GM23338 (cell line): ENCODE data around the gene GZMH.
A peak's percentile ranks its signal among the peaks of the same experiment; 100 is the strongest.

ENCODE experiments used
- CREB1 ChIP-seq: fragments of 250-450 bp; sonication (Bioruptor Pico); IDR thresholded peaks from 2 replicates; pipeline ENCODE4 v1.5.0; 2020; ENCODE audit warnings: low read depth, mild to moderate bottlenecking, moderate library complexity
- EZH2 ChIP-seq: fragments of 200-600 bp; sonication (generic); IDR thresholded peaks from one replicate; pipeline ENCODE4 v1.8.0; 2017; ENCODE audit warnings: antibody characterized with exemption, mild to moderate bottlenecking, low read depth; ENCODE audit not compliant: unreplicated experiment
- TF ChIP-seq, protein P1 (sequence below), 2 experiments: fragments of 200-600 bp in 1 of 2; sonication (generic) in 1 of 2; conservative IDR thresholded peaks; 2 replicates each; pipeline versions ENCODE4 v1.5.1 to v1.6.1; 2016 to 2017; ENCODE audit warnings: antibody characterized with exemption in 2 of 2, low read depth in 2 of 2, mild to moderate bottlenecking in 2 of 2, moderate library complexity in 1 of 2
- TF ChIP-seq, protein P2 (sequence below): IDR thresholded peaks from one replicate; pipeline ENCODE4 v1.6.1; 2018; ENCODE audit warnings: antibody characterized with exemption; ENCODE audit not compliant: unreplicated experiment

DNA sequence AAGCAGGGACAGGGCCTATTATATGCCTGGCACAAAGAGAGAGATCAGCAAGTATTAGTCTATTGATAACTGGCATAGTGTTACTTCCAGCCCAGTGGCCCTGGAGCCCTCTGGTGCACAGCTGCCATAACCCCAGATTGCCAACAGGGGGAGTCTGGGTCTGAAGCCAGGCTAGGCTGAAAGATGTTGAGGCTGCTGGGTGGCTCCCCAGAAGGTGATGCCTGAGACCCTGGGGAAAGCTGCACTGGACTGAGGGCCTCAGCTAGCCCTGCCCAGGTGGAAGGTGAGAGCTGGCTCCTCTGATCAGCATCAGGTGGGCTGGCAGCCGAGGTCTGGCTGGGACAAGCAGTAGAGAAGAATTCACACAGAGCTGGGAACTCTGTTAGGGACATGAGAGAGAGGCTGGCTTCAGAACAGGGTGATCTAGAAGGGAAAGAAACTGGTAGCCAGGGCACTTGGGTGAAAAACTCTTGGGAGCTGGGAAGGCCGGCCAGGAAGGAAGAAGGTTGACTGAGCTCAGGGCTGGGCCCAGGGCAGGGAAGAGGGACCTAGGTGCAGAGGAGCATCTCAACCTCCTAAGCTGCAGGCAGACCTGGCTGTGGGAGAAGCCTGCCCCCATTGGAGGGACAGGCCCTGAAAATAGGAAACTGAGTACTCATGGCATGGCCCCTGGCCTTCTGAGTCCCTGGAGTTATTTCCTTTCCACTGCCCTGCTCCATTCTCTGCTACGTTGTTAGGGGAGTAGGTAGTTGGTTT is 3.9 kb downstream of the GZMH start:
- TF ChIP-seq, protein P1, sequence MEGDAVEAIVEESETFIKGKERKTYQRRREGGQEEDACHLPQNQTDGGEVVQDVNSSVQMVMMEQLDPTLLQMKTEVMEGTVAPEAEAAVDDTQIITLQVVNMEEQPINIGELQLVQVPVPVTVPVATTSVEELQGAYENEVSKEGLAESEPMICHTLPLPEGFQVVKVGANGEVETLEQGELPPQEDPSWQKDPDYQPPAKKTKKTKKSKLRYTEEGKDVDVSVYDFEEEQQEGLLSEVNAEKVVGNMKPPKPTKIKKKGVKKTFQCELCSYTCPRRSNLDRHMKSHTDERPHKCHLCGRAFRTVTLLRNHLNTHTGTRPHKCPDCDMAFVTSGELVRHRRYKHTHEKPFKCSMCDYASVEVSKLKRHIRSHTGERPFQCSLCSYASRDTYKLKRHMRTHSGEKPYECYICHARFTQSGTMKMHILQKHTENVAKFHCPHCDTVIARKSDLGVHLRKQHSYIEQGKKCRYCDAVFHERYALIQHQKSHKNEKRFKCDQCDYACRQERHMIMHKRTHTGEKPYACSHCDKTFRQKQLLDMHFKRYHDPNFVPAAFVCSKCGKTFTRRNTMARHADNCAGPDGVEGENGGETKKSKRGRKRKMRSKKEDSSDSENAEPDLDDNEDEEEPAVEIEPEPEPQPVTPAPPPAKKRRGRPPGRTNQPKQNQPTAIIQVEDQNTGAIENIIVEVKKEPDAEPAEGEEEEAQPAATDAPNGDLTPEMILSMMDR (conservative IDR thresholded peaks at IDR 0.05; ENCODE audit: low read depth in 2 of 2): peak; percentile 75 to 77
- TF ChIP-seq EZH2 (no peak), CREB1 (CRISPR knock-in tag) (no peak)
- TF ChIP-seq, protein P2, sequence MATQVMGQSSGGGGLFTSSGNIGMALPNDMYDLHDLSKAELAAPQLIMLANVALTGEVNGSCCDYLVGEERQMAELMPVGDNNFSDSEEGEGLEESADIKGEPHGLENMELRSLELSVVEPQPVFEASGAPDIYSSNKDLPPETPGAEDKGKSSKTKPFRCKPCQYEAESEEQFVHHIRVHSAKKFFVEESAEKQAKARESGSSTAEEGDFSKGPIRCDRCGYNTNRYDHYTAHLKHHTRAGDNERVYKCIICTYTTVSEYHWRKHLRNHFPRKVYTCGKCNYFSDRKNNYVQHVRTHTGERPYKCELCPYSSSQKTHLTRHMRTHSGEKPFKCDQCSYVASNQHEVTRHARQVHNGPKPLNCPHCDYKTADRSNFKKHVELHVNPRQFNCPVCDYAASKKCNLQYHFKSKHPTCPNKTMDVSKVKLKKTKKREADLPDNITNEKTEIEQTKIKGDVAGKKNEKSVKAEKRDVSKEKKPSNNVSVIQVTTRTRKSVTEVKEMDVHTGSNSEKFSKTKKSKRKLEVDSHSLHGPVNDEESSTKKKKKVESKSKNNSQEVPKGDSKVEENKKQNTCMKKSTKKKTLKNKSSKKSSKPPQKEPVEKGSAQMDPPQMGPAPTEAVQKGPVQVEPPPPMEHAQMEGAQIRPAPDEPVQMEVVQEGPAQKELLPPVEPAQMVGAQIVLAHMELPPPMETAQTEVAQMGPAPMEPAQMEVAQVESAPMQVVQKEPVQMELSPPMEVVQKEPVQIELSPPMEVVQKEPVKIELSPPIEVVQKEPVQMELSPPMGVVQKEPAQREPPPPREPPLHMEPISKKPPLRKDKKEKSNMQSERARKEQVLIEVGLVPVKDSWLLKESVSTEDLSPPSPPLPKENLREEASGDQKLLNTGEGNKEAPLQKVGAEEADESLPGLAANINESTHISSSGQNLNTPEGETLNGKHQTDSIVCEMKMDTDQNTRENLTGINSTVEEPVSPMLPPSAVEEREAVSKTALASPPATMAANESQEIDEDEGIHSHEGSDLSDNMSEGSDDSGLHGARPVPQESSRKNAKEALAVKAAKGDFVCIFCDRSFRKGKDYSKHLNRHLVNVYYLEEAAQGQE: no peak
